Measurements from ENCODE around the gene LAG3. TPM values are rescaled to one million over a fixed set of nuclear protein-coding genes. Genes with fewer than 3 reads are reported as not detected.

LAG3 gene
- polyA plus RNA-seq, 1 of the 3 experiments (the other 2 are of a cell fraction): 0.72 TPM

DNA sequence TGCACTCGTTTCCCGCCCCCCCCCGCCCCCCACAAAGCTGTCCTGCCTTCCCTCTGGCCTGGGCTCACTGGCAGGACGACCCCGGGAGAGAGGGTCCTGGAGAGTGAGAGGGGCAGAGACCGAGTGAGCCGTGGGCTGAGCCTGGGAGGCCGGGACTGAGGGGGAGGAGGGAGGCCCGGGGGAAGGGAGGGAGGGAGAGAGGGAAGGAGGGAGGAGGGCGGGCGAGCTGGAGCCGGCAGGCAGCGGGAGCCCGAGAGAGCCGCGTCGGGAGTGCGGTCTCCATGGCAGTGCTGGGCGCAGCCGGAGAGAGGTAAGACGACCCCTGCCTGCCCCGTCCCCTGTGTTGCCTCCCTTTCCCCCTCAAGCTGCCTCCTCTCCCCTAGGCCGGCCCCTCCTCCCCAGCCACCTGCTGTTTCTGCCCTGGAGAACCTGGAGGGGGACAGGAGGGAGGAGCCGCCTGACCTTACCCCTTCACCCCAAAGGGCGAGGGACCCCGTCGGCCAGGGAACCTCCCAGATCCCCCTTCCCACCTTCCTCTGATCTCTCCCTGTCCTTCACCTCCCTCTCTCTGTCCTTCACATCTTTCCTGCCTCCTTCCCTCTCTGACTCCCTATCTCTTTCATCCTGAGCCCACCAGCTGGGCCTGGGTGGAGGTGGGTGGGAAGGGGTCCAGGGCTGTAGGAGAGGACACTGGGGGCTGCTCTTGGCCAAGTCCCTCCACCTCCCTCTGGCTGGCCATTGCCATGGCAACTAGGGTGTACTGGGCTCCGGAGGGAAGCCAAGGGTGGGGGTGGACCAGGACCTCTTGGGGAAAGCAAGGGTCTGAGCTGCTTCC lies 49.5 kb downstream of the LAG3 start, which contains the start of gene GPR162:
Gene GPR162, plus strand, starts transcription at position 231 of the 835 bp plus-strand sequence. CDS start 2,078 bp downstream, outside the sequence.
- ChIA-PET POLR2A (interaction anchor here (0.6 to 2.8 kb wide), 10 partner anchors 8 to 209 kb away, joined by 3 to 19 read pairs (median 5); partner anchors contain the start of genes CDCA3, MLF2, PTMS and TPI1), CTCF (interaction anchor here (0.8 to 12.7 kb wide), 8 partner anchors 11 to 70 kb away, joined by 3 to 246 read pairs (median 19); partner anchors contain the start of genes MLF2, PTMS and SPSB2)
- 0 out of 2 replicates have a peak, but pooled peaks have one; percentile 4 for TF ChIP-seq TAF1 (IDR thresholded peaks at IDR 0.05; ENCODE audit: borderline replicate concordance, low read depth, low read length)
- no peak for TF ChIP-seq RFX5 (IDR thresholded peaks at IDR 0.05; ENCODE audit: low read length)
- Histone ChIP-seq H3K27me3 (ENCODE audit: insufficient read depth) (no peaks in the 10 kb centered on the region), H4K20me1 (ENCODE audit: insufficient read depth) (no peaks in the 10 kb centered on the region), H3K9me3 (no peaks in the 10 kb centered on the region), H3K4me3 (ENCODE audit: low read depth in 2 of 2, low read length in 1 of 2) (peak within 1 kb of the TSS; percentile 65 to 69), H2AFZ (ENCODE audit: low read depth) (0 out of 2 replicates have a peak within 1 kb of the TSS, but pooled peaks have one; percentile 74), H3K4me2 (peak within 1 kb of the TSS; percentile 95), H3K36me3 (replicated peaks in 1 of 2; ENCODE audit: control insufficient read depth in 1 of 2, insufficient read depth in 2 of 2, low read length in 1 of 2) (no peaks in the 10 kb centered on the region), H3K9ac (peak within 1 kb of the TSS; percentile 51), H3K4me1 (ENCODE audit: control insufficient read depth in 1 of 2, insufficient read depth in 2 of 2, low read depth in 1 of 2, low read length in 1 of 2) (peaks cover 19 to 75% of the 10 kb centered on the region in 2 experiments; a peak in 3 of 4 replicates), H3K27ac (ENCODE audit: low read depth in 2 of 2, low read length in 1 of 2) (peak within 1 kb of the TSS in 1 of 2 experiments; percentile 69; a peak in 1 of 4 replicates), H3K9me2 (no peaks in the 10 kb centered on the region), H3K79me2 (ENCODE audit: insufficient read depth) (no peaks in the 10 kb centered on the region), H3F3A (replicated peaks; ENCODE audit: insufficient read depth) (peaks cover 4% of the 10 kb centered on the region)
- DNase-seq: peak; percentile 87
- WGBS (ENCODE audit: low lambda C conversion rate): 1% methylated on average over 25 of the region's 28 CpGs

DNA sequence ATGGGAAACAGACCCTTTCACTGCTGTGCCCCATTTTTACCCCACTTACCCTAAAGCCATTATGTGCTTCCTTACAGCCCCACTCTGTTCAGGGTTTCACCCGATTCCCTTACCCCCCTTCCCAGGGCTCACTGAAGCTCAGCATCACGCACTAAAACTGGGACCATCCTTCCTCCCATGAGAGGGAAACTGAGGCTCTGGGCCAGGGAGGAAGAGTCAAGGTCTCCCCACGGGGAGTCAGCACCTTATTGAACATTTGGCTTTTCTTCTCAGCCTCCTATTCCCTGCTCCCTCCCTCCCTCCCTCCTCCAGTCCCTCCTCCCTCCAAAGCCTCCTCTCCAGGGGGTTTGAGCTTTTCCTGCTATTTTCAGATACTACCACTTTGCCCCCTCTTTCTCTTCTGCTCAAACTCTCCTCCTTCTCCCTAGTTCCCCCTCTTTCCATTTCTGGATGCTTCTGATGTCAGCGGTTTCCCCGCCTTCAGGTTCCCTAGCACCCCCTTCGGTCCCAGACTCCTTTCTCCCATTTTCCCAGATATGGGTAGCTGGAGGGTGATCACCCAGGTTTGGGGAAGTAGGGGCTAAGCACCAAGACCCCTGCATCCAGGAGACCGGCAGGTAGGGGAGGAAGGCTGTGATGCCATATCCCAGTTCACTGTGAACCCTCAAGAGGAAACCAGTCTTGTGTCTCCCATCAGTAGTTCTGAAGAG lies 50.3 kb downstream of the LAG3 start:
- Histone ChIP-seq H3K79me2 (ENCODE audit: insufficient read depth) (no peaks in the 10 kb centered on the region), H3K4me1 (ENCODE audit: control insufficient read depth in 1 of 2, insufficient read depth in 2 of 2, low read depth in 1 of 2, low read length in 1 of 2) (peaks cover 24 to 75% of the 10 kb centered on the region in 2 experiments; a peak in 3 of 4 replicates), H3F3A (replicated peaks; ENCODE audit: insufficient read depth) (peaks cover 8% of the 10 kb centered on the region), H3K9me2 (no peaks in the 10 kb centered on the region), H3K9me3 (no peaks in the 10 kb centered on the region), H3K27me3 (ENCODE audit: insufficient read depth) (no peaks in the 10 kb centered on the region), H3K9ac (no peak overlapping the region), H3K36me3 (replicated peaks in 1 of 2; ENCODE audit: control insufficient read depth in 1 of 2, insufficient read depth in 2 of 2, low read length in 1 of 2) (no peaks in the 10 kb centered on the region), H3K27ac (ENCODE audit: low read depth in 2 of 2, low read length in 1 of 2) (no peak overlapping the region; a peak in 1 of 4 replicates), H3K4me2 (peak overlapping the region; percentile 95), H3K4me3 (ENCODE audit: low read depth in 2 of 2, low read length in 1 of 2) (peak overlapping the region; percentile 65 to 69), H2AFZ (ENCODE audit: low read depth) (no peak overlapping the region), H4K20me1 (ENCODE audit: insufficient read depth) (no peaks in the 10 kb centered on the region)
- CTCF ChIA-PET: interaction anchor here (0.6 to 12.7 kb wide), 8 partner anchors 12 to 209 kb away, joined by 3 to 246 read pairs (median 19); partner anchors contain the start of genes MLF2, PTMS and SPSB2
- 82% methylated on average over 7 of the region's 7 CpGs for WGBS (ENCODE audit: low lambda C conversion rate)
- DNase-seq: no peak
- POLR2A ChIA-PET: interaction anchor here (0.6 to 2.8 kb wide), 4 partner anchors 46 to 139 kb away, joined by 3 to 19 read pairs (median 7); partner anchors contain the start of genes MLF2 and PTMS
- TF ChIP-seq EZH2phosphoT487 (IDR thresholded peaks at IDR 0.05; ENCODE audit: borderline replicate concordance, low read depth) (no peak), ELF1 (IDR thresholded peaks at IDR 0.05) (no peak), RCOR1 (IDR thresholded peaks at IDR 0.05; ENCODE audit: low read length) (no peak), SIN3A (IDR thresholded peaks at IDR 0.05; ENCODE audit: borderline replicate concordance, low read depth, low read length) (no peak), FOSL2 (IDR thresholded peaks at IDR 0.05; ENCODE audit: borderline replicate concordance, low read depth) (no peak), TCF12 (IDR thresholded peaks at IDR 0.05) (no peak), SMC3 (IDR thresholded peaks at IDR 0.05; ENCODE audit: low read depth, low read length) (no peak), MEF2A (IDR thresholded peaks at IDR 0.05; ENCODE audit: borderline replicate concordance, low read depth) (no peak), FOXM1 (IDR thresholded peaks at IDR 0.05; ENCODE audit: low read depth) (no peak), TAF1 (IDR thresholded peaks at IDR 0.05; ENCODE audit: borderline replicate concordance, low read depth, low read length) (no peak), NFIC (IDR thresholded peaks at IDR 0.05; ENCODE audit: borderline replicate concordance) (no peak)
- TF ChIP-seq, protein P1, sequence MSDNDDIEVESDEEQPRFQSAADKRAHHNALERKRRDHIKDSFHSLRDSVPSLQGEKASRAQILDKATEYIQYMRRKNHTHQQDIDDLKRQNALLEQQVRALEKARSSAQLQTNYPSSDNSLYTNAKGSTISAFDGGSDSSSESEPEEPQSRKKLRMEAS (IDR thresholded peaks at IDR 0.05; ENCODE audit: low read depth): no peak
- TF ChIP-seq, protein P2, sequence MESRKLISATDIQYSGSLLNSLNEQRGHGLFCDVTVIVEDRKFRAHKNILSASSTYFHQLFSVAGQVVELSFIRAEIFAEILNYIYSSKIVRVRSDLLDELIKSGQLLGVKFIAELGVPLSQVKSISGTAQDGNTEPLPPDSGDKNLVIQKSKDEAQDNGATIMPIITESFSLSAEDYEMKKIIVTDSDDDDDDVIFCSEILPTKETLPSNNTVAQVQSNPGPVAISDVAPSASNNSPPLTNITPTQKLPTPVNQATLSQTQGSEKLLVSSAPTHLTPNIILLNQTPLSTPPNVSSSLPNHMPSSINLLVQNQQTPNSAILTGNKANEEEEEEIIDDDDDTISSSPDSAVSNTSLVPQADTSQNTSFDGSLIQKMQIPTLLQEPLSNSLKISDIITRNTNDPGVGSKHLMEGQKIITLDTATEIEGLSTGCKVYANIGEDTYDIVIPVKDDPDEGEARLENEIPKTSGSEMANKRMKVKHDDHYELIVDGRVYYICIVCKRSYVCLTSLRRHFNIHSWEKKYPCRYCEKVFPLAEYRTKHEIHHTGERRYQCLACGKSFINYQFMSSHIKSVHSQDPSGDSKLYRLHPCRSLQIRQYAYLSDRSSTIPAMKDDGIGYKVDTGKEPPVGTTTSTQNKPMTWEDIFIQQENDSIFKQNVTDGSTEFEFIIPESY (IDR thresholded peaks at IDR 0.05; ENCODE audit: borderline replicate concordance, low read depth): no peak
- TF ChIP-seq, protein P3, sequence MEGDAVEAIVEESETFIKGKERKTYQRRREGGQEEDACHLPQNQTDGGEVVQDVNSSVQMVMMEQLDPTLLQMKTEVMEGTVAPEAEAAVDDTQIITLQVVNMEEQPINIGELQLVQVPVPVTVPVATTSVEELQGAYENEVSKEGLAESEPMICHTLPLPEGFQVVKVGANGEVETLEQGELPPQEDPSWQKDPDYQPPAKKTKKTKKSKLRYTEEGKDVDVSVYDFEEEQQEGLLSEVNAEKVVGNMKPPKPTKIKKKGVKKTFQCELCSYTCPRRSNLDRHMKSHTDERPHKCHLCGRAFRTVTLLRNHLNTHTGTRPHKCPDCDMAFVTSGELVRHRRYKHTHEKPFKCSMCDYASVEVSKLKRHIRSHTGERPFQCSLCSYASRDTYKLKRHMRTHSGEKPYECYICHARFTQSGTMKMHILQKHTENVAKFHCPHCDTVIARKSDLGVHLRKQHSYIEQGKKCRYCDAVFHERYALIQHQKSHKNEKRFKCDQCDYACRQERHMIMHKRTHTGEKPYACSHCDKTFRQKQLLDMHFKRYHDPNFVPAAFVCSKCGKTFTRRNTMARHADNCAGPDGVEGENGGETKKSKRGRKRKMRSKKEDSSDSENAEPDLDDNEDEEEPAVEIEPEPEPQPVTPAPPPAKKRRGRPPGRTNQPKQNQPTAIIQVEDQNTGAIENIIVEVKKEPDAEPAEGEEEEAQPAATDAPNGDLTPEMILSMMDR (IDR thresholded peaks at IDR 0.05): no peak
